HG03097 (cell line): ENCODE data around the gene KLRF1.

Experiments
- ATAC-seq: cut with Tn5 transposase; IDR thresholded peaks from one replicate; pipeline ENCODE4 v1.9.1; 2021; ENCODE audit not compliant: unreplicated experiment, low FRiP score

The KLRF1 gene

GRCh38 chr12:9806714-9807113 is 20.6 kb upstream of the KLRF1 start:
- ATAC-seq = no peak

- ATAC-seq = no peak
Measured at GRCh38 chr12:9808504-9808903, 18.8 kb upstream of the KLRF1 start.

- ATAC-seq = no peak
Measured at GRCh38 chr12:9809338-9809737, 17.9 kb upstream of the KLRF1 start.

- ATAC-seq = no peak
Measured at GRCh38 chr12:9809866-9810265, 17.4 kb upstream of the KLRF1 start.

GRCh38 chr12:9810671-9811070 is 16.6 kb upstream of the KLRF1 start:
- no peak for ATAC-seq

GRCh38 chr12:9811621-9812020 is 15.7 kb upstream of the KLRF1 start:
- ATAC-seq = no peak

GRCh38 chr12:9813821-9814798 is 13.2 kb upstream of the KLRF1 start:
- peak; percentile 81 for ATAC-seq

GRCh38 chr12:9820281-9820930 is 6.9 kb upstream of the KLRF1 start:
- ATAC-seq = no peak

- ATAC-seq = no peak
Measured at GRCh38 chr12:9829483-9829882, 2.2 kb downstream of the KLRF1 start.

- ATAC-seq = no peak
Measured at GRCh38 chr12:9829982-9830381, 2.7 kb downstream of the KLRF1 start.

- no peak for ATAC-seq
Measured at GRCh38 chr12:9831720-9832119, 4.4 kb downstream of the KLRF1 start.

GRCh38 chr12:9843407-9843806 is 16.1 kb downstream of the KLRF1 start:
- no peak for ATAC-seq

- no peak for ATAC-seq
Measured at GRCh38 chr12:9848899-9849298, 21.6 kb downstream of the KLRF1 start.

GRCh38 chr12:9851050-9851449 is 23.8 kb downstream of the KLRF1 start:
- ATAC-seq = no peak

GRCh38 chr12:9851927-9852326 is 24.6 kb downstream of the KLRF1 start:
- no peak for ATAC-seq

GRCh38 chr12:9856151-9856550 is 28.9 kb downstream of the KLRF1 start:
- ATAC-seq = no peak

GRCh38 chr12:9856894-9857293 is 29.6 kb downstream of the KLRF1 start:
- no peak for ATAC-seq

GRCh38 chr12:9858135-9858534 is 30.9 kb downstream of the KLRF1 start:
- no peak for ATAC-seq

GRCh38 chr12:9864913-9865675 is 37.8 kb downstream of the KLRF1 start:
- ATAC-seq = no peak

- ATAC-seq = no peak
Measured at GRCh38 chr12:9866860-9867269, 39.6 kb downstream of the KLRF1 start.

GRCh38 chr12:9867531-9867930 is 40.2 kb downstream of the KLRF1 start:
- ATAC-seq = no peak
